GM12878 (cell line): ENCODE data around the gene TFR2. TPM values are rescaled to one million over a fixed set of nuclear protein-coding genes. Genes with fewer than 3 reads are reported as not detected.

Experiments
- ATAC-seq: fragments of 200-7000 bp; cut with Tn5 transposase; 3 replicates; pipeline ENCODE4 v1.9.1; 2020; ENCODE audit warnings: mild to moderate bottlenecking, moderate library complexity
- BruUV-seq: library from RNA; stranded (reverse); fragments of 400-500 nt; replicated peaks from 2 replicates; lab custom pipeline; 2021; lab: Mats Ljungman, UMichigan
- CTCF ChIA-PET: fragments of 300-600 bp; sonication (Branson Sonifier 250); formaldehyde crosslinking; extraction: SDS; loops from one replicate; lab custom pipeline; 2021; ENCODE audit warnings: inconsistent platforms; lab: Yijun Ruan, JAX
- POLR2A ChIA-PET: fragments of 350-600 bp; formaldehyde crosslinking; extraction: SDS; loops from one replicate; lab custom pipeline; 2021; ENCODE audit warnings: inconsistent platforms; lab: Charles Lee
- RAD21 ChIA-PET: fragments of 300-600 bp; sonication (Branson Sonifier 250); formaldehyde crosslinking; loops from one replicate; lab custom pipeline; 2023; ENCODE audit warnings: antibody characterized with exemption; ENCODE audit not compliant: unreplicated experiment; lab: Charles Lee
- SMC1A ChIA-PET: fragments of 300-600 bp; sonication (Branson Sonifier 250); formaldehyde crosslinking; loops from one replicate; lab custom pipeline; 2023; ENCODE audit not compliant: unreplicated experiment, uncharacterized antibody; lab: Charles Lee
- DNase-seq: peaks from one replicate; pipeline ENCODE4 v3.0.0-alpha.2; 2011; ENCODE audit warnings: low read depth, low spot score
- FAIRE-seq: peaks from 3 replicates; lab custom pipeline; 2011; peaks lifted over from hg19 to GRCh38; lab: Jason Lieb, UNC
- H2AFZ ChIP-seq: 2 replicates; pipeline ENCODE4 v1.6.0; 2011; ENCODE audit warnings: low read depth, low read length, control low read depth; ENCODE audit not compliant: control insufficient read depth
- H3K27ac ChIP-seq: 2 replicates; pipeline ENCODE4 v1.5.1; 2011; ENCODE audit warnings: control low read depth; ENCODE audit not compliant: control insufficient read depth, insufficient read depth
- H3K27me3 ChIP-seq, 2 experiments: replicated peaks in 1 of 2; 2 replicates each; pipeline versions ENCODE4 v1.6.0 to v1.6.1; 2011; ENCODE audit warnings: low read length in 1 of 2; ENCODE audit not compliant: control insufficient read depth in 2 of 2, insufficient read depth in 2 of 2
- H3K36me3 ChIP-seq, 2 experiments: 2 replicates each; pipeline ENCODE4 v1.5.1; 2011; ENCODE audit warnings: low read length in 1 of 2; ENCODE audit not compliant: control insufficient read depth in 2 of 2, insufficient read depth in 2 of 2
- H3K4me1 ChIP-seq: 2 replicates; pipeline ENCODE4 v1.6.1; 2011; ENCODE audit warnings: mild to moderate bottlenecking, low read length, moderate library complexity, mixed read lengths; ENCODE audit not compliant: control insufficient read depth, insufficient read depth
- H3K4me2 ChIP-seq: 2 replicates; pipeline ENCODE4 v1.6.0; 2011; ENCODE audit warnings: control low read depth; ENCODE audit not compliant: control insufficient read depth, insufficient read depth
- H3K4me3 ChIP-seq: fragments of 200-600 bp; sonication (generic); 2 replicates; pipeline ENCODE4 v1.5.1; 2016
- H3K79me2 ChIP-seq: 2 replicates; pipeline ENCODE4 v1.6.0; 2011; ENCODE audit warnings: low read length; ENCODE audit not compliant: control insufficient read depth, insufficient read depth
- H3K9ac ChIP-seq: 2 replicates; pipeline ENCODE4 v1.8.0; 2011; ENCODE audit warnings: low read length, control low read depth, mixed read lengths; ENCODE audit not compliant: control insufficient read depth, insufficient read depth
- H3K9me3 ChIP-seq: replicated peaks from 3 replicates; pipeline ENCODE4 v1.5.1; 2011; ENCODE audit warnings: mild to moderate bottlenecking, low read length; ENCODE audit not compliant: control insufficient read depth, insufficient read depth
- H4K20me1 ChIP-seq: 2 replicates; pipeline ENCODE4 v1.6.0; 2011; ENCODE audit not compliant: control insufficient read depth, insufficient read depth
- BACH1 ChIP-seq: fragments of 450-650 bp; IDR thresholded peaks from 2 replicates; pipeline ENCODE4 v1.6.1; 2017; ENCODE audit warnings: mild to moderate bottlenecking, borderline replicate concordance
- EED ChIP-seq: sonication (generic); IDR thresholded peaks from 2 replicates; pipeline ENCODE4 v1.6.1; 2016; ENCODE audit warnings: antibody characterized with exemption, low read depth
- NFYA ChIP-seq: IDR thresholded peaks from 2 replicates; pipeline ENCODE4 v1.6.1; 2011; ENCODE audit warnings: low read depth, mild to moderate bottlenecking, low read length, improper control_type of control experiment, borderline replicate concordance
- POLR2A ChIP-seq: IDR thresholded peaks from 2 replicates; pipeline ENCODE4 v1.6.1; 2011; ENCODE audit warnings: low read depth, mild to moderate bottlenecking, low read length
- RFX5 ChIP-seq: IDR thresholded peaks from 2 replicates; pipeline ENCODE4 v1.6.1; 2011; ENCODE audit warnings: low read depth, low read length, improper control_type of control experiment
- ZNF207 ChIP-seq: fragments of 450-650 bp; IDR thresholded peaks from 2 replicates; pipeline ENCODE4 v1.6.1; 2014; ENCODE audit warnings: antibody characterized with exemption, mild to moderate bottlenecking, borderline replicate concordance
- WGBS: methylation state at CpG from one replicate; pipeline ENCODE4 v1.1.6; 2016; ENCODE audit warnings: low lambda C conversion rate; ENCODE audit not compliant: insufficient replicate concordance, insufficient coverage; ENCODE audit errors: missing lambda C conversion rate; 5-methylcytosine and 5-hydroxymethylcytosine counted together
- in situ Hi-C: fragments of 300-500 bp; cut with MboI; formaldehyde crosslinking; loops from 9 replicates; pipeline ENCODE4 v1.14.3; 2018; ENCODE audit warnings: mixed read lengths
- intact Hi-C: fragments of 100-400 bp; cut with micrococcal nuclease; formaldehyde crosslinking; loops from one replicate; pipeline ENCODE4 v1.14.2; 2022; ENCODE audit not compliant: unreplicated experiment
- polyA plus RNA-seq, 11 experiments: library from polyadenylated mRNA; depleted of rRNA in 4 of 11; unstranded in 6 of 11; stranded (reverse) in 5 of 11; fragments of >200 nt; fragmentation: Nextera tagmentation in 4 of 11; fragmentation: Illumina TruSeq in 1 of 11; extraction: Ambion mirVana in 4 of 11; extraction: Trizol in 1 of 11; gene quantifications; 1 replicate in 1 of 11; 2 replicates in 10 of 11; pipeline versions ENCODE4 v1.2.1 to v1.2.3, GENCODE V29; 2011 to 2016; ENCODE audit warnings: inconsistent platforms in 2 of 11, missing spikeins in 2 of 11, low read depth in 1 of 11
- total RNA-seq, 4 experiments: library from RNA; depleted of rRNA in 3 of 4; stranded (reverse); fragments of >200 nt in 3 of 4; fragmentation: Illumina TruSeq in 1 of 4; extraction: Trizol in 1 of 4; gene quantifications; 2 replicates each; pipeline versions ENCODE4 v1.2.1 to v1.2.3, GENCODE V29; 2013 to 2021
- TF ChIP-seq, protein P1 (sequence below): IDR thresholded peaks from 2 replicates; pipeline ENCODE4 v1.6.1; 2012; ENCODE audit warnings: low read depth, low read length, improper control_type of control experiment
- TF ChIP-seq, protein P2 (sequence below): fragments of 450-650 bp; formaldehyde crosslinking; IDR thresholded peaks from 2 replicates; pipeline ENCODE4 v1.4.0; 2020; ENCODE audit warnings: mild to moderate bottlenecking, moderate library complexity
- TF ChIP-seq, protein P3 (sequence below): IDR thresholded peaks from 2 replicates; pipeline ENCODE4 v1.6.1; 2011; ENCODE audit warnings: borderline replicate concordance, low read depth, mild to moderate bottlenecking, moderate library complexity, low read length; ENCODE audit not compliant: insufficient read depth, poor library complexity, severe bottlenecking

Gene TFR2
- total and polyA plus RNA-seq, 10 of the 15 experiments (the other 5 are each of a cell fraction or from before 2014, with no cell fraction given): 0.30 to 7.2 (median 1.8) TPM

DNA sequence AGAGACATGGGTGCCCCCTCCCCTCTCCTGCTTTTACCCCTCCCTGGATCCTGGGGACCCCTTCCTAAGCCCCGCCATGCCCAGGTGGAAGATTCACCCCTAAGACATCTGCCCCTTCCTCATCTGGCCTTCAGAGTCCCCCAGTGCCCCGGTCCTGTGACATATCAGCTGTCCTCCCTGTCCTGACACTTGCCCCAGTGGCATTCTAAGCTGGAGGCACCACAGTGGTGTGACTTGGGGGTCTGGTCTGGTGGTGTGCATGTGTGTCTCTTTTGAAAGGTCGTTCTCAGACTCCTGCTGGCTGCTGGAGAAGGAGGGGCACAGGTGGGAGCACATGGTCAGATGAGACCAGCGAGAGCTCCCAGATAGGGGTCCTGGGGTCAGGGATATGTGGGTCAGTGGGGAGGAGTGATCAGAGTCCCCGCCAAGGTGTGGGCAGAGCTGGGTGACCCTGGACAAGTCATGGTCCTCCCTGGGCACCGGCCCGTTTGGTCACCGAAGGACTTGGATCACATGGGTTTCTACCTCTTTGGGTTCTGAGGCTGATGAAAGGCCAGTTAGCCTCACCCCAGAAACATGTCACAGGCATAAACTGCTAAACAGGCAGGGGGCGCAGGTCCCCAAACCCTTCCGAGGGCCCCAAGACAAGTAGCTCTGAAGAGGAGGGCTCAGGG lies 645 bp upstream of the TFR2 start:
- Histone ChIP-seq H3K79me2 (no peaks in the 10 kb centered on the region), H3K36me3 (no peaks in the 10 kb centered on the region), H3K4me3 (no peak overlapping the region), H4K20me1 (no peaks in the 10 kb centered on the region), H3K27ac (no peak overlapping the region), H3K9me3 (no peaks in the 10 kb centered on the region), H2AFZ (no peak overlapping the region; the same call in 1 of the 2 replicates), H3K9ac (no peak overlapping the region), H3K4me2 (no peak overlapping the region), H3K4me1 (no peaks in the 10 kb centered on the region; the same call in 1 of the 2 replicates), H3K27me3 (no peaks in the 10 kb centered on the region; a peak in 2 of 4 replicates)
- intact Hi-C loops: no loop called here
- in situ Hi-C loops: no loop called here
- whole genome bisulfite sequencing: 46% methylated on average over 10 of the region's 10 CpGs
- ChIA-PET CTCF (interaction anchor here (1.2 to 1.4 kb wide), 2 partner anchors 8 to 49 kb away, joined by 6 to 8 read pairs; no protein-coding TSS in a partner anchor), SMC1A (no interaction called here), POLR2A (no interaction called here), RAD21 (no interaction called here)
- FAIRE-seq (no peak), ATAC-seq (no peak; the same call in 2 of the 3 replicates), DNase-seq (no peak)
- no TSS peak for BruUV-seq
- no peak for TF ChIP-seq BACH1
- TF ChIP-seq, protein P1, sequence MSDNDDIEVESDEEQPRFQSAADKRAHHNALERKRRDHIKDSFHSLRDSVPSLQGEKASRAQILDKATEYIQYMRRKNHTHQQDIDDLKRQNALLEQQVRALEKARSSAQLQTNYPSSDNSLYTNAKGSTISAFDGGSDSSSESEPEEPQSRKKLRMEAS: no peak
- TF ChIP-seq NFYA: no peak
- no peak for TF ChIP-seq EED

DNA sequence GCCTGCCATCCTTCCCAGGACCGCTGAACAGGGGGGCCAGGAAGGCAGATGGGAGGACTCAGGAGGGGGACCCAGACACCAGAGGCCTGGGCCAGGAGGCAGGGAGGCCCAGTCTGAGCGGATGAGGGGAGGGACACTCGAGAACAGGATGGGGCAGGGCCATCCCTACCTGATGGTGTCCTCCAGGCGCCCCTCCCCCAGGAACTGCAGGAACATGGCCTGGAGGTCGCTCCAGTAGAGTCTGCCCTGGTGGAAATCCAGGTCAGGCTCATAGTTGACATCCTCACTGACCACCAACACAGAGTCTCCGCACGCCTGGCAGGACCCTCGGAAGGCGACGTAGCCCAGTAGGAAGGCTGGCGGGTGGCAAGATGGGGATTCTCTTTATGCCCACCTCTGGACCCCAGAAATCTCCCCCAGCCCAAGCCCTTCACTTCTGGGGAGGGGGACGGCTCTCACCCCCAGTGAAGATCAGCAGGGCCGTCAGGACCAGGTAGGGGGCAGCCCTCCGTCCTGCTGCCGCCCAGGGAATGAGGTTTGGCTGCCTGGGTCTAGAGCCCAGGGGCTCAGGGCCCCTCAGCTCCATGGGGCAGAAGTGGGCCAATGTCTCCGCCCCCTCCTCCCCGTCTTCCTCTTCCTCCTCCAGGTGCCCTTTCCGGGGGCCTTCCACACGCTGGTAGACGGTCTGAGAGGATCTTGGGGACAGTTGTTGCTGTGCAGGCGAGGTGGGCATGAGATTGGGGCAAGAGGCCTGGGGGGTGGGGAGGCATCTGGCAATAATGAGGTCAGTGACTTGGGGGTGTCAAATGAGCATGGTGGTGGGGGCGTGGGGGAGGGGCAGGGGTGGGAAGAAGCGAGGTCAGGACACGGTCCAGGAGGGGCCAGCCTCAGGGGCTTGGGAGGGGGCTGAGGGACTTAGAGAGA lies 573 bp downstream of the TFR2 start:
- no peak overlapping the region for H3K27ac ChIP-seq
- H4K20me1 ChIP-seq: no peaks in the 10 kb centered on the region
- H2AFZ ChIP-seq: no peak overlapping the region
- intact Hi-C loops: no loop called here
- no peak overlapping the region for H3K4me3 ChIP-seq
- SMC1A ChIA-PET: no interaction called here
- H3K9me3 ChIP-seq: no peaks in the 10 kb centered on the region
- H3K79me2 ChIP-seq: no peaks in the 10 kb centered on the region
- RAD21 ChIA-PET: no interaction called here
- H3K27me3 ChIP-seq: no peaks in the 10 kb centered on the region; a peak in 1 of 4 replicates
- in situ Hi-C loops: no loop called here
- no TSS peak for BruUV-seq
- no peaks in the 10 kb centered on the region for H3K36me3 ChIP-seq
- ATAC-seq: no peak
- no peak overlapping the region for H3K9ac ChIP-seq
- POLR2A ChIA-PET: no interaction called here
- WGBS: 51% methylated on average over 21 of the region's 24 CpGs
- no peaks in the 10 kb centered on the region; the same call in 1 of the 2 replicates for H3K4me1 ChIP-seq
- no peak for DNase-seq
- H3K4me2 ChIP-seq: no peak overlapping the region
- FAIRE-seq: no peak
- CTCF ChIA-PET: no interaction called here
- TF ChIP-seq RFX5 (no peak), ZNF207 (no peak), BACH1 (no peak), POLR2A (no peak)
- TF ChIP-seq, protein P2, sequence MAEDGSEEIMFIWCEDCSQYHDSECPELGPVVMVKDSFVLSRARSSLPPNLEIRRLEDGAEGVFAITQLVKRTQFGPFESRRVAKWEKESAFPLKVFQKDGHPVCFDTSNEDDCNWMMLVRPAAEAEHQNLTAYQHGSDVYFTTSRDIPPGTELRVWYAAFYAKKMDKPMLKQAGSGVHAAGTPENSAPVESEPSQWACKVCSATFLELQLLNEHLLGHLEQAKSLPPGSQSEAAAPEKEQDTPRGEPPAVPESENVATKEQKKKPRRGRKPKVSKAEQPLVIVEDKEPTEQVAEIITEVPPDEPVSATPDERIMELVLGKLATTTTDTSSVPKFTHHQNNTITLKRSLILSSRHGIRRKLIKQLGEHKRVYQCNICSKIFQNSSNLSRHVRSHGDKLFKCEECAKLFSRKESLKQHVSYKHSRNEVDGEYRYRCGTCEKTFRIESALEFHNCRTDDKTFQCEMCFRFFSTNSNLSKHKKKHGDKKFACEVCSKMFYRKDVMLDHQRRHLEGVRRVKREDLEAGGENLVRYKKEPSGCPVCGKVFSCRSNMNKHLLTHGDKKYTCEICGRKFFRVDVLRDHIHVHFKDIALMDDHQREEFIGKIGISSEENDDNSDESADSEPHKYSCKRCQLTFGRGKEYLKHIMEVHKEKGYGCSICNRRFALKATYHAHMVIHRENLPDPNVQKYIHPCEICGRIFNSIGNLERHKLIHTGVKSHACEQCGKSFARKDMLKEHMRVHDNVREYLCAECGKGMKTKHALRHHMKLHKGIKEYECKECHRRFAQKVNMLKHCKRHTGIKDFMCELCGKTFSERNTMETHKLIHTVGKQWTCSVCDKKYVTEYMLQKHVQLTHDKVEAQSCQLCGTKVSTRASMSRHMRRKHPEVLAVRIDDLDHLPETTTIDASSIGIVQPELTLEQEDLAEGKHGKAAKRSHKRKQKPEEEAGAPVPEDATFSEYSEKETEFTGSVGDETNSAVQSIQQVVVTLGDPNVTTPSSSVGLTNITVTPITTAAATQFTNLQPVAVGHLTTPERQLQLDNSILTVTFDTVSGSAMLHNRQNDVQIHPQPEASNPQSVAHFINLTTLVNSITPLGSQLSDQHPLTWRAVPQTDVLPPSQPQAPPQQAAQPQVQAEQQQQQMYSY: no peak
- TF ChIP-seq, protein P3, sequence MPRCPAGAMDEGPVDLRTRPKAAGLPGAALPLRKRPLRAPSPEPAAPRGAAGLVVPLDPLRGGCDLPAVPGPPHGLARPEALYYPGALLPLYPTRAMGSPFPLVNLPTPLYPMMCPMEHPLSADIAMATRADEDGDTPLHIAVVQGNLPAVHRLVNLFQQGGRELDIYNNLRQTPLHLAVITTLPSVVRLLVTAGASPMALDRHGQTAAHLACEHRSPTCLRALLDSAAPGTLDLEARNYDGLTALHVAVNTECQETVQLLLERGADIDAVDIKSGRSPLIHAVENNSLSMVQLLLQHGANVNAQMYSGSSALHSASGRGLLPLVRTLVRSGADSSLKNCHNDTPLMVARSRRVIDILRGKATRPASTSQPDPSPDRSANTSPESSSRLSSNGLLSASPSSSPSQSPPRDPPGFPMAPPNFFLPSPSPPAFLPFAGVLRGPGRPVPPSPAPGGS: no peak
